ENCODE results near the gene TFR2.

GRCh38 chr7:100679927-100680575, 38.7 kb upstream of the TFR2 start:
- no peak for TF ChIP-seq CTCF (conservative IDR thresholded peaks at IDR 0.05)
- no peak for TF ChIP-seq ZFX (IDR thresholded peaks at IDR 0.05)

All from C4-2B (cell line).